Activated T-cell treated with anti-CD3 and anti-CD28 coated beads, Interleukin-2, amount 50 U/mL, for 24 hours (primary cell): ENCODE measurements around the gene GLB1L2.
A peak's percentile ranks its signal among the peaks of the same experiment; 100 is the strongest.

Experiments
- DNase-seq: peaks from one replicate; pipeline ENCODE4 v3.0.0-alpha.2; 2020
- H3K27ac Mint-ChIP-seq: 2 replicates; pipeline ENCODE4 v1.8.0; 2020; ENCODE audit warnings: mild to moderate bottlenecking, mixed read lengths
- H3K27me3 Mint-ChIP-seq: 2 replicates; pipeline ENCODE4 v1.8.0; 2020; ENCODE audit warnings: mixed read lengths
- H3K36me3 Mint-ChIP-seq: 2 replicates; pipeline ENCODE4 v1.8.0; 2020; ENCODE audit warnings: low read depth, mixed read lengths
- H3K4me1 Mint-ChIP-seq: 2 replicates; pipeline ENCODE4 v1.8.0; 2020; ENCODE audit warnings: low read depth, mixed read lengths
- H3K4me3 Mint-ChIP-seq: 2 replicates; pipeline ENCODE4 v1.8.0; 2020; ENCODE audit warnings: mild to moderate bottlenecking, moderate library complexity, mixed read lengths
- H3K9me3 Mint-ChIP-seq: 2 replicates; pipeline ENCODE4 v1.8.0; 2020; ENCODE audit warnings: mixed read lengths

GLB1L2 gene

GRCh38 chr11:134374171-134374570, 42.4 kb downstream of the GLB1L2 start:
- no peak for DNase-seq
- H3K27ac Mint-ChIP-seq = no peak overlapping the region

GRCh38 chr11:134374891-134375550, 43.2 kb downstream of the GLB1L2 start:
- Mint-ChIP-seq H3K4me1 (no peaks in the 10 kb centered on the region), H3K9me3 (no peaks in the 10 kb centered on the region), H3K4me3 (no peak overlapping the region), H3K27me3 (no peaks in the 10 kb centered on the region), H3K27ac (no peak overlapping the region), H3K36me3 (peaks cover 13% of the 10 kb centered on the region)
- no peak for DNase-seq

More at GRCh38 chr11:134374171-134374570, 42.4 kb downstream of the GLB1L2 start:
- Mint-ChIP-seq H3K36me3 (peaks cover 16% of the 10 kb centered on the region), H3K4me1 (no peaks in the 10 kb centered on the region), H3K27me3 (no peaks in the 10 kb centered on the region), H3K4me3 (no peak overlapping the region), H3K9me3 (no peaks in the 10 kb centered on the region)

GRCh38 chr11:134376150-134376921, 44.5 kb downstream of the GLB1L2 start:
- no peaks in the 10 kb centered on the region for H3K27me3 Mint-ChIP-seq
- no peaks in the 10 kb centered on the region for H3K9me3 Mint-ChIP-seq
- no peak overlapping the region for H3K4me3 Mint-ChIP-seq
- H3K36me3 Mint-ChIP-seq = peaks cover 5% of the 10 kb centered on the region
- DNase-seq = no peak
- no peak overlapping the region for H3K27ac Mint-ChIP-seq
- H3K4me1 Mint-ChIP-seq = no peaks in the 10 kb centered on the region

GRCh38 chr11:134377876-134378275, 46.1 kb downstream of the GLB1L2 start:
- DNase-seq = no peak
- Mint-ChIP-seq H3K27me3 (no peaks in the 10 kb centered on the region), H3K36me3 (no peaks in the 10 kb centered on the region), H3K27ac (no peak overlapping the region), H3K9me3 (no peaks in the 10 kb centered on the region), H3K4me1 (no peaks in the 10 kb centered on the region), H3K4me3 (no peak overlapping the region)

- no peaks in the 10 kb centered on the region for H3K4me1 Mint-ChIP-seq
- no peak for DNase-seq
- H3K27ac Mint-ChIP-seq = no peak overlapping the region
- no peaks in the 10 kb centered on the region for H3K36me3 Mint-ChIP-seq
- H3K27me3 Mint-ChIP-seq = no peaks in the 10 kb centered on the region
- no peak overlapping the region for H3K4me3 Mint-ChIP-seq
- no peaks in the 10 kb centered on the region for H3K9me3 Mint-ChIP-seq
These were observed 47.5 kb downstream of the GLB1L2 start for GRCh38 chr11:134379241-134379640.

- Mint-ChIP-seq H3K4me3 (no peak overlapping the region), H3K4me1 (no peaks in the 10 kb centered on the region), H3K9me3 (no peaks in the 10 kb centered on the region), H3K27me3 (peaks cover 8% of the 10 kb centered on the region), H3K27ac (no peak overlapping the region), H3K36me3 (no peaks in the 10 kb centered on the region)
- DNase-seq = no peak
These were observed 48.4 kb downstream of the GLB1L2 start for GRCh38 chr11:134380229-134380628.

GRCh38 chr11:134380785-134381184, 49.0 kb downstream of the GLB1L2 start:
- H3K36me3 Mint-ChIP-seq = no peaks in the 10 kb centered on the region
- no peak overlapping the region for H3K27ac Mint-ChIP-seq
- peaks cover 11% of the 10 kb centered on the region for H3K27me3 Mint-ChIP-seq
- H3K9me3 Mint-ChIP-seq = no peaks in the 10 kb centered on the region
- no peak overlapping the region for H3K4me3 Mint-ChIP-seq
- no peak for DNase-seq
- H3K4me1 Mint-ChIP-seq = peaks cover 3% of the 10 kb centered on the region

- Mint-ChIP-seq H3K9me3 (no peaks in the 10 kb centered on the region), H3K36me3 (no peaks in the 10 kb centered on the region), H3K27me3 (peaks cover 24% of the 10 kb centered on the region), H3K4me3 (no peak overlapping the region), H3K4me1 (peaks cover 18% of the 10 kb centered on the region), H3K27ac (no peak overlapping the region)
- no peak for DNase-seq
These were observed 50.5 kb downstream of the GLB1L2 start for GRCh38 chr11:134382257-134382656.

GRCh38 chr11:134382830-134383229, 51.0 kb downstream of the GLB1L2 start:
- Mint-ChIP-seq H3K9me3 (no peaks in the 10 kb centered on the region), H3K27me3 (peaks cover 30% of the 10 kb centered on the region), H3K4me1 (peaks cover 21% of the 10 kb centered on the region), H3K27ac (no peak overlapping the region), H3K4me3 (no peak overlapping the region), H3K36me3 (no peaks in the 10 kb centered on the region)
- DNase-seq = no peak

GRCh38 chr11:134383576-134384221, 51.9 kb downstream of the GLB1L2 start:
- Mint-ChIP-seq H3K27me3 (peaks cover 35% of the 10 kb centered on the region), H3K4me1 (peaks cover 21% of the 10 kb centered on the region), H3K27ac (no peak overlapping the region), H3K4me3 (no peak overlapping the region), H3K36me3 (no peaks in the 10 kb centered on the region), H3K9me3 (no peaks in the 10 kb centered on the region)
- no peak for DNase-seq

GRCh38 chr11:134384406-134384805, 52.6 kb downstream of the GLB1L2 start:
- no peak for DNase-seq
- peaks cover 21% of the 10 kb centered on the region for H3K4me1 Mint-ChIP-seq
- no peak overlapping the region for H3K27ac Mint-ChIP-seq
- no peaks in the 10 kb centered on the region for H3K9me3 Mint-ChIP-seq
- no peaks in the 10 kb centered on the region for H3K36me3 Mint-ChIP-seq
- H3K27me3 Mint-ChIP-seq = peaks cover 40% of the 10 kb centered on the region
- H3K4me3 Mint-ChIP-seq = no peak overlapping the region

- Mint-ChIP-seq H3K4me3 (no peak overlapping the region), H3K36me3 (no peaks in the 10 kb centered on the region), H3K27me3 (peaks cover 40% of the 10 kb centered on the region), H3K27ac (no peak overlapping the region), H3K4me1 (peaks cover 21% of the 10 kb centered on the region), H3K9me3 (no peaks in the 10 kb centered on the region)
- DNase-seq = no peak
These were observed 53.4 kb downstream of the GLB1L2 start for GRCh38 chr11:134385171-134385570.

GRCh38 chr11:134385774-134386565, 54.2 kb downstream of the GLB1L2 start:
- no peak overlapping the region for H3K4me3 Mint-ChIP-seq
- no peak for DNase-seq
- no peak overlapping the region for H3K27ac Mint-ChIP-seq
- H3K9me3 Mint-ChIP-seq = no peaks in the 10 kb centered on the region
- H3K27me3 Mint-ChIP-seq = peaks cover 40% of the 10 kb centered on the region
- H3K4me1 Mint-ChIP-seq = peaks cover 21% of the 10 kb centered on the region
- H3K36me3 Mint-ChIP-seq = no peaks in the 10 kb centered on the region

GRCh38 chr11:134386945-134387344, 55.2 kb downstream of the GLB1L2 start:
- Mint-ChIP-seq H3K4me3 (no peak overlapping the region), H3K27ac (peak overlapping the region; percentile 11), H3K36me3 (no peaks in the 10 kb centered on the region), H3K9me3 (no peaks in the 10 kb centered on the region), H3K4me1 (peaks cover 21% of the 10 kb centered on the region), H3K27me3 (peaks cover 43% of the 10 kb centered on the region)
- no peak for DNase-seq
